ENCODE data around the gene ZFAND6. TPM values are rescaled to one million over a fixed set of nuclear protein-coding genes. Genes with fewer than 3 reads are reported as not detected.

ZFAND6 gene
- total and polyA plus RNA-seq, 9 donors: 57.3 to 105 (median 65.4) TPM

GRCh38 chr15:80109388-80109787 is 49.9 kb downstream of the ZFAND6 start:
- intact Hi-C loops (cut with DNase I): no loop called here
- 88 to 92% (median 89%) methylated on average over 3 of the region's 3 CpGs for WGBS, 3 donors
- H3K9me3 ChIP-seq: no peaks in the 10 kb centered on the region
- DNase-seq: no peak
- H3K4me3 ChIP-seq: no peak overlapping the region
- H3K4me1 ChIP-seq (ENCODE audit: insufficient read depth): peaks cover 5% of the 10 kb centered on the region
- H3K27me3 ChIP-seq: no peaks in the 10 kb centered on the region
- no peak overlapping the region for H3K27ac ChIP-seq
- no peak for TF ChIP-seq POLR2A (IDR thresholded peaks at IDR 0.05)
- TF ChIP-seq EP300 (IDR thresholded peaks at IDR 0.05): no peak
- no peak for TF ChIP-seq CTCF (IDR thresholded peaks at IDR 0.05)
- H3K36me3 ChIP-seq: no peaks in the 10 kb centered on the region

GRCh38 chr15:80110920-80111319 is 51.4 kb downstream of the ZFAND6 start:
- peaks cover 5% of the 10 kb centered on the region for H3K4me1 ChIP-seq (ENCODE audit: insufficient read depth)
- no peaks in the 10 kb centered on the region for H3K27me3 ChIP-seq
- DNase-seq: no peak
- H3K9me3 ChIP-seq: no peaks in the 10 kb centered on the region
- intact Hi-C loops (cut with DNase I): no loop called here
- H3K27ac ChIP-seq: no peak overlapping the region
- TF ChIP-seq POLR2A (IDR thresholded peaks at IDR 0.05) (no peak), EP300 (IDR thresholded peaks at IDR 0.05) (no peak), CTCF (IDR thresholded peaks at IDR 0.05) (no peak)
- no peak overlapping the region for H3K4me3 ChIP-seq
- H3K36me3 ChIP-seq: no peaks in the 10 kb centered on the region

DNA sequence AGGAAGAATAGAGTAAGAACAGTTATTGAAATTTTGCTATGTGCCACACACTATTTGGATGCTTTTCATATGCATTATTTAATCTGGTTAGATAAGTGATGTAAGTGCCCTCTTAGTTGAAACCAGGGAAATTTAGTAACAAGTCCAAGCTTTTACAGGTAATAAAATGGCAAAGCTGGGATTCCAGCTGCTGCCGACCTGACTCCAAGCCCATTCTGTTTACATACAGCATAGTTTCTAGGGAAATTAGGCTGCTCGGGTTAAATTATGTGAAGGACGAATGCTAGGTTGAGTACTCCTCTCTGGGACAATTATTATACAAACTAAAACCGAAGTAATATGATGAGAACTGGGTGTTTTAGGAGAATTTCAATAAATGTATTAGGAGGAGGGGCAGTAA is 54.6 kb downstream of the ZFAND6 start:
- Histone ChIP-seq H3K9me3 (no peaks in the 10 kb centered on the region), H3K27ac (no peak overlapping the region), H3K27me3 (no peaks in the 10 kb centered on the region), H3K36me3 (no peaks in the 10 kb centered on the region), H3K4me1 (ENCODE audit: insufficient read depth) (peaks cover 3% of the 10 kb centered on the region), H3K4me3 (no peak overlapping the region)
- intact Hi-C loops (cut with DNase I): no loop called here
- WGBS, 3 donors: 15 to 46% (median 31%) methylated on average over 4 of the region's 4 CpGs
- TF ChIP-seq CTCF (IDR thresholded peaks at IDR 0.05): no peak
- no peak for TF ChIP-seq POLR2A (IDR thresholded peaks at IDR 0.05)
- TF ChIP-seq EP300 (IDR thresholded peaks at IDR 0.05): no peak
- DNase-seq: no peak

- Histone ChIP-seq H3K4me1 (ENCODE audit: insufficient read depth) (peaks cover 3% of the 10 kb centered on the region), H3K4me3 (no peak overlapping the region), H3K27me3 (no peaks in the 10 kb centered on the region), H3K36me3 (no peaks in the 10 kb centered on the region), H3K9me3 (no peaks in the 10 kb centered on the region), H3K27ac (no peak overlapping the region)
- 73 to 93% (median 87%) methylated on average over 1 of the region's 1 CpG for WGBS, 3 donors
- DNase-seq: no peak
- intact Hi-C loops (cut with DNase I): no loop called here
- TF ChIP-seq CTCF (IDR thresholded peaks at IDR 0.05) (no peak), POLR2A (IDR thresholded peaks at IDR 0.05) (no peak), EP300 (IDR thresholded peaks at IDR 0.05) (no peak)
These were observed 55.5 kb downstream of the ZFAND6 start for GRCh38 chr15:80115021-80115420.

DNA sequence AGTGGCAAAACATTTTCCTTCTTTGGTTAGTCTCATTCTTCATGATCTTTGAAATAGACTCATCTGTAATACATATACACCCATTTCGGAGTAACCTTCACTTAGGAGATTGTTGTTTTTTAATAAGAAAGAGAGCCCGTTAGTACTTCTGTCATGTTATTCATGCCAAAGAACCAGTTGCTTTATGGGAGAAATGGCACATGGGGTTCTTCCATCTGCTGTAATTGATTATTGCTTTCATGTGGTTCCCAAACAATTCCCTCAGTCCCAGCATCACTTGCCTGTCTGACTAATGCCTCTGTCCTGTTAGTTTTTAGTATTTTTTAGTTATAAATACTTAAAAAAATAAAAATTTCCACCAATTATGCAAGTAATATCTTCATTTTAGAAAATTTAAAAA is 59.5 kb downstream of the ZFAND6 start:
- Histone ChIP-seq H3K9me3 (no peaks in the 10 kb centered on the region), H3K27me3 (no peaks in the 10 kb centered on the region), H3K4me1 (ENCODE audit: insufficient read depth) (no peaks in the 10 kb centered on the region), H3K36me3 (no peaks in the 10 kb centered on the region), H3K4me3 (no peak overlapping the region), H3K27ac (no peak overlapping the region)
- TF ChIP-seq EP300 (IDR thresholded peaks at IDR 0.05): no peak
- no peak for TF ChIP-seq CTCF (IDR thresholded peaks at IDR 0.05)
- TF ChIP-seq POLR2A (IDR thresholded peaks at IDR 0.05): no peak
- no peak for DNase-seq
- intact Hi-C loops (cut with DNase I): no loop called here
- 53 to 75% (median 66%) methylated on average over 2 of the region's 2 CpGs for WGBS, 3 donors

Data from ovary (tissue), 9 donors.